H1 (cell line): Measurements from ENCODE around the gene IQCH. TPM values are rescaled to one million over a fixed set of nuclear protein-coding genes. Genes with fewer than 3 reads are reported as not detected.

Source experiments
- CTCF ChIA-PET: fragments of 300-600 bp; sonication (Branson Sonifier 250); formaldehyde crosslinking; loops from one replicate; lab custom pipeline; 2021; ENCODE audit not compliant: partially characterized antibody; lab: Charles Lee
- POLR2A ChIA-PET: fragments of 300-600 bp; sonication (Branson Sonifier 250); formaldehyde crosslinking; loops from one replicate; lab custom pipeline; 2021; ENCODE audit warnings: inconsistent platforms; ENCODE audit not compliant: partially characterized antibody; lab: Charles Lee
- DNase-seq, 2 experiments: peaks; one replicate each; pipeline versions ENCODE4 v3.0.0 to v3.0.0-alpha.2; 2010 to 2022; ENCODE audit warnings: low spot score in 2 of 2, low read depth in 1 of 2, mixed read lengths in 1 of 2
- FAIRE-seq: peaks from 2 replicates; lab custom pipeline; 2011; peaks lifted over from hg19 to GRCh38; lab: Jason Lieb, UNC
- H2AFZ ChIP-seq: 2 replicates; pipeline ENCODE4 v1.8.1; 2012; ENCODE audit warnings: low read length, inconsistent platforms
- H2AK5ac ChIP-seq: 2 replicates; pipeline ENCODE4 v1.6.1; 2013; ENCODE audit warnings: low read depth, low read length
- H2BK120ac ChIP-seq: replicated peaks from 2 replicates; pipeline ENCODE3; 2013; ENCODE audit warnings: low read depth, low read length, inconsistent platforms
- H2BK12ac ChIP-seq: 2 replicates; pipeline ENCODE4 v1.6.1; 2013; ENCODE audit warnings: low read depth, low read length
- H2BK15ac ChIP-seq: 2 replicates; pipeline ENCODE4 v1.6.1; 2013; ENCODE audit warnings: low read length
- H2BK20ac ChIP-seq: 2 replicates; pipeline ENCODE4 v1.6.1; 2013; ENCODE audit warnings: low read length
- H2BK5ac ChIP-seq: 2 replicates; pipeline ENCODE4 v1.6.1; 2013; ENCODE audit warnings: low read depth, low read length
- H3K14ac ChIP-seq: 2 replicates; pipeline ENCODE4 v1.6.1; 2013; ENCODE audit warnings: inconsistent platforms; ENCODE audit not compliant: insufficient read length
- H3K18ac ChIP-seq: 2 replicates; pipeline ENCODE4 v1.6.1; 2013; ENCODE audit warnings: low read length; ENCODE audit errors: extremely low read depth
- H3K23ac ChIP-seq: 2 replicates; pipeline ENCODE4 v1.6.1; 2013; ENCODE audit warnings: inconsistent platforms; ENCODE audit not compliant: insufficient read length
- H3K23me2 ChIP-seq: 2 replicates; pipeline ENCODE4 v1.6.1; 2013; ENCODE audit warnings: low read depth, low read length
- H3K27ac ChIP-seq: 2 replicates; pipeline ENCODE4 v1.6.1; 2011; ENCODE audit warnings: low read depth, low read length, inconsistent platforms
- H3K27me3 ChIP-seq, 4 experiments: replicated peaks in 1 of 4; 1 replicate in 1 of 4; 2 replicates in 3 of 4; pipeline versions ENCODE4 v1.6.1 to v1.8.1; 2011 to 2013; ENCODE audit warnings: low read length in 3 of 4, mild to moderate bottlenecking in 3 of 4, inconsistent platforms in 2 of 4, mixed read lengths in 2 of 4, moderate library complexity in 1 of 4; ENCODE audit not compliant: control insufficient read depth in 3 of 4, insufficient read depth in 3 of 4; ENCODE audit errors: extremely low read depth in 1 of 4
- H3K36me3 ChIP-seq, 4 experiments: 2 replicates each; pipeline versions ENCODE4 v1.6.1 to v1.8.1; 2011 to 2013; ENCODE audit warnings: mild to moderate bottlenecking in 4 of 4, low read length in 3 of 4, moderate library complexity in 2 of 4, control low read depth in 1 of 4, inconsistent platforms in 1 of 4; ENCODE audit not compliant: insufficient read depth in 4 of 4, control insufficient read depth in 2 of 4
- H3K4ac ChIP-seq: replicated peaks from 2 replicates; pipeline ENCODE3; 2013; ENCODE audit warnings: low read length, low read depth, mixed read lengths, inconsistent platforms; ENCODE audit not compliant: insufficient read length
- H3K4me1 ChIP-seq, 4 experiments: replicated peaks in 1 of 4; 1 replicate in 1 of 4; 2 replicates in 3 of 4; pipeline versions ENCODE4 v1.6.1 to v1.8.1; 2011 to 2013; ENCODE audit warnings: low read length in 3 of 4, inconsistent platforms in 2 of 4, mixed read lengths in 1 of 4; ENCODE audit not compliant: insufficient read depth in 4 of 4, control insufficient read depth in 3 of 4
- H3K4me2 ChIP-seq, 2 experiments: 2 replicates each; pipeline versions ENCODE4 v1.6.1 to v1.8.1; 2011 to 2013; ENCODE audit warnings: low read depth in 2 of 2, low read length in 2 of 2, control low read depth in 1 of 2, inconsistent platforms in 1 of 2, mild to moderate bottlenecking in 1 of 2; ENCODE audit not compliant: insufficient read depth in 1 of 2
- H3K4me3 ChIP-seq, 4 experiments: fragments of 200-600, 300-600 bp in 1 of 4; sonication (generic), shearing (Covaris generic), sonication (Bioruptor Twin) in 1 of 4; 2 replicates each; pipeline versions ENCODE4 v1.5.1 to v1.8.1; 2011 to 2016; ENCODE audit warnings: low read length in 4 of 4, low read depth in 3 of 4, control low read depth in 2 of 4, inconsistent platforms in 2 of 4, mild to moderate bottlenecking in 2 of 4, mixed read lengths in 1 of 4, moderate library complexity in 1 of 4; ENCODE audit not compliant: insufficient read depth in 2 of 4; ENCODE audit errors: extremely low read depth in 1 of 4
- H3K56ac ChIP-seq: replicated peaks from 2 replicates; pipeline ENCODE3; 2013; ENCODE audit warnings: low read depth, mild to moderate bottlenecking, mixed read lengths, low read length, inconsistent platforms; ENCODE audit not compliant: insufficient read length
- H3K79me1 ChIP-seq: 2 replicates; pipeline ENCODE4 v1.6.1; 2013; ENCODE audit warnings: low read depth, low read length, control low read depth
- H3K79me2 ChIP-seq, 2 experiments: 2 replicates each; pipeline versions ENCODE4 v1.6.1 to v1.8.1; 2012 to 2013; ENCODE audit warnings: low read length in 2 of 2, mild to moderate bottlenecking in 2 of 2, inconsistent platforms in 1 of 2; ENCODE audit not compliant: insufficient read depth in 2 of 2, control insufficient read depth in 1 of 2
- H3K9ac ChIP-seq, 4 experiments: replicated peaks in 1 of 4; 1 replicate in 1 of 4; 2 replicates in 3 of 4; pipeline versions ENCODE4 v1.6.1 to v1.8.1; 2011 to 2013; ENCODE audit warnings: low read depth in 3 of 4, low read length in 3 of 4, control low read depth in 2 of 4, mild to moderate bottlenecking in 2 of 4, moderate library complexity in 2 of 4, inconsistent platforms in 1 of 4; ENCODE audit errors: extremely low read depth in 1 of 4
- H3K9me3 ChIP-seq, 2 experiments: 2 replicates each; pipeline versions ENCODE4 v1.6.1 to v1.8.1; 2012 to 2013; ENCODE audit warnings: mild to moderate bottlenecking in 2 of 2, moderate library complexity in 2 of 2, control low read depth in 1 of 2, inconsistent platforms in 1 of 2, low read depth in 1 of 2, low read length in 1 of 2, mixed read lengths in 1 of 2; ENCODE audit not compliant: insufficient read depth in 2 of 2
- H4K20me1 ChIP-seq, 2 experiments: replicated peaks in 1 of 2; 2 replicates each; pipeline versions ENCODE3 to v1.8.1; 2011 to 2013; ENCODE audit warnings: inconsistent platforms in 2 of 2, low read length in 2 of 2, mild to moderate bottlenecking in 1 of 2; ENCODE audit not compliant: insufficient read depth in 2 of 2, control insufficient read depth in 1 of 2
- H4K5ac ChIP-seq: 2 replicates; pipeline ENCODE4 v1.6.1; 2013; ENCODE audit warnings: low read length, low read depth, mixed read lengths, inconsistent platforms; ENCODE audit not compliant: insufficient read length
- H4K8ac ChIP-seq: 2 replicates; pipeline ENCODE4 v1.8.0; 2013; ENCODE audit warnings: mild to moderate bottlenecking, moderate library complexity, low read length, inconsistent platforms; ENCODE audit not compliant: insufficient read depth; ENCODE audit errors: extremely low read depth
- H4K91ac ChIP-seq: replicated peaks from 2 replicates; pipeline ENCODE3; 2013; ENCODE audit warnings: low read length, mixed read lengths, inconsistent platforms; ENCODE audit not compliant: insufficient read length
- BCL11A ChIP-seq, 2 experiments: IDR thresholded peaks; one replicate each; pipeline ENCODE4 v1.6.1; 2011; ENCODE audit warnings: low read depth in 2 of 2, low read length in 2 of 2, mild to moderate bottlenecking in 2 of 2
- CBX5 ChIP-seq: fragments of 300-800, 300-1000 bp; sonication (generic); IDR thresholded peaks from 2 replicates; pipeline ENCODE4 v1.7.1; 2016; ENCODE audit warnings: antibody characterized with exemption, low read length, low read depth
- CEBPB ChIP-seq: IDR thresholded peaks from 2 replicates; pipeline ENCODE4 v1.6.1; 2012; ENCODE audit warnings: low read depth, low read length
- E2F6 ChIP-seq: IDR thresholded peaks from 2 replicates; pipeline ENCODE4 v1.6.1; 2012; ENCODE audit warnings: inconsistent platforms
- POU5F1 ChIP-seq: IDR thresholded peaks from 2 replicates; pipeline ENCODE4 v1.6.1; 2011; ENCODE audit warnings: low read depth, mild to moderate bottlenecking, low read length, moderate library complexity
- SP2 ChIP-seq: IDR thresholded peaks from 2 replicates; pipeline ENCODE4 v1.6.1; 2012; ENCODE audit warnings: mild to moderate bottlenecking, low read length, inconsistent platforms
- SP4 ChIP-seq: IDR thresholded peaks from 2 replicates; pipeline ENCODE4 v1.6.1; 2012; ENCODE audit warnings: low read length, inconsistent platforms
- WGBS, 2 experiments: shearing (Covaris generic) in 1 of 2; methylation state at CpG; one replicate each; pipeline versions ENCODE4 v1.1.6 to v1.1.7; 2013 to 2015; ENCODE audit warnings: low lambda C conversion rate in 2 of 2, mixed read lengths in 2 of 2, inconsistent platforms in 1 of 2, low coverage in 1 of 2, missing lambda C conversion rate in 1 of 2; ENCODE audit not compliant: insufficient replicate concordance in 2 of 2, insufficient coverage in 1 of 2, insufficient read length in 1 of 2; ENCODE audit errors: extremely low coverage in 1 of 2, missing lambda C conversion rate in 1 of 2; 5-methylcytosine and 5-hydroxymethylcytosine counted together
- polyA plus RNA-seq, 7 experiments: library from polyadenylated mRNA; depleted of rRNA in 3 of 7; stranded (reverse) in 5 of 7; unstranded in 2 of 7; fragments of >200 nt in 5 of 7; fragments of 200-250 nt in 2 of 7; gene quantifications; 1 replicate in 5 of 7; 2 replicates in 1 of 7; 4 replicates in 1 of 7; pipeline versions ENCODE4 v1.2.1 to v1.2.3, GENCODE V29; 2011 to 2013; ENCODE audit warnings: missing spikeins in 2 of 7, mixed read lengths in 2 of 7
- total RNA-seq: library from RNA; stranded (reverse); fragmentation: NEBNext Ultra II Directional; extraction: Animal tissue kit (Norgen Biotek cat#: 25700); gene quantifications from 2 replicates; pipeline ENCODE4 v1.2.1, GENCODE V29; 2021

The IQCH gene
- total and polyA plus RNA-seq, 2 of the 8 experiments (the other 6 are each of a cell fraction or from before 2014, with no cell fraction given): 0.60 to 1.9 TPM

DNA sequence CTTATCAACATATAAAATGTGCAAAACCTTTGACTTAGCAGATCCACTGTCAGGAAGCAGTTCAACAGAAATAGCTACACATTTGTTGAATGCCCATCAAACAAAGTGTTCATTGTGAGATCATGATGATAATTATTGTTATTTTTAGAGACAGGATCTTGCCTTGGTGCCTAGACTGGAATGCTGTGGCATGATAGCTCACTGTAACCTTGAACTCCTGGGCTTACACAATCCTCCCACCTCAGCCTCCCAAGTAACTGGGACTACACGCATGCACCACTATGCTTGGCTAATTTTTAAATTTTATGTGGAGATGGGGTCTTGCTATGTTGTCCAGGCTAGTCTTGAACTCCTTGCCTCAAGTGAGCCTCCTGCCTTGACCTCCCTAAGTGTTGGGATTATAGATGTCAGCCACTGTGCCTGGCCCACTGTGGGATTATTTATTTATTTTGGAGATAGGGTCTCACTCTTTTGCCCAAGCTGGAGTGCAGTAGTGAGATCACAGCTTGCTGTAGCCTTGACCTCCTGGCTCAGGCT lies 296.7 kb downstream of the IQCH start:
- Histone ChIP-seq H2AK5ac (no peak overlapping the region), H3K23me2 (no peaks in the 10 kb centered on the region), H3K9ac (no peak overlapping the region), H3K4me1 (peaks cover 0 to 18% (median 6%) of the 10 kb centered on the region in 4 experiments; a peak in 6 of 7 replicates), H2BK12ac (no peak overlapping the region), H2BK120ac (no peak overlapping the region), H3K4me2 (no peak overlapping the region), H2BK5ac (no peak overlapping the region), H4K91ac (no peak overlapping the region), H3K79me2 (no peaks in the 10 kb centered on the region), H2AFZ (no peak overlapping the region), H3K79me1 (0 out of 2 replicates have a peak, but pooled peaks cover 2% of the 10 kb centered on the region), H3K23ac (no peak overlapping the region), H2BK15ac (no peak overlapping the region), H4K5ac (no peak overlapping the region), H3K36me3 (peaks cover 0 to 6% (median 1%) of the 10 kb centered on the region in 4 experiments; a peak in 3 of 8 replicates), H4K20me1 (no peaks in the 10 kb centered on the region), H3K27ac (no peak overlapping the region), H3K56ac (no peak overlapping the region), H3K18ac (no peak overlapping the region), H4K8ac (no peak overlapping the region), H3K4ac (no peak overlapping the region), H3K14ac (no peak overlapping the region), H3K27me3 (no peaks in the 10 kb centered on the region), H3K4me3 (no peak overlapping the region), H3K9me3 (no peaks in the 10 kb centered on the region), H2BK20ac (no peak overlapping the region)
- FAIRE-seq (no peak), DNase-seq (no peak)
- WGBS, 2 experiments: 94% methylated on average over 1 of the region's 1 CpG; no CpG with 5 or more reads in 1 of the 2 experiments
- POLR2A ChIA-PET: interaction anchor here (0.7 kb wide), 1 partner anchor 139 kb away, joined by 3 read pairs; no protein-coding TSS in a partner anchor
- CTCF ChIA-PET: interaction anchor here (1.4 kb wide), 1 partner anchor 13 kb away, joined by 4 read pairs; no protein-coding TSS in a partner anchor
- TF ChIP-seq SP4 (no peak), CBX5 (no peak), CEBPB (no peak), POU5F1 (no peak), E2F6 (no peak), SP2 (no peak), BCL11A (IDR thresholded peaks at IDR 0.05; ENCODE audit: low read depth in 2 of 2, low read length in 2 of 2) (no peak)
